ENCODE measurements around the gene RAB11FIP4.

Gene RAB11FIP4

DNA sequence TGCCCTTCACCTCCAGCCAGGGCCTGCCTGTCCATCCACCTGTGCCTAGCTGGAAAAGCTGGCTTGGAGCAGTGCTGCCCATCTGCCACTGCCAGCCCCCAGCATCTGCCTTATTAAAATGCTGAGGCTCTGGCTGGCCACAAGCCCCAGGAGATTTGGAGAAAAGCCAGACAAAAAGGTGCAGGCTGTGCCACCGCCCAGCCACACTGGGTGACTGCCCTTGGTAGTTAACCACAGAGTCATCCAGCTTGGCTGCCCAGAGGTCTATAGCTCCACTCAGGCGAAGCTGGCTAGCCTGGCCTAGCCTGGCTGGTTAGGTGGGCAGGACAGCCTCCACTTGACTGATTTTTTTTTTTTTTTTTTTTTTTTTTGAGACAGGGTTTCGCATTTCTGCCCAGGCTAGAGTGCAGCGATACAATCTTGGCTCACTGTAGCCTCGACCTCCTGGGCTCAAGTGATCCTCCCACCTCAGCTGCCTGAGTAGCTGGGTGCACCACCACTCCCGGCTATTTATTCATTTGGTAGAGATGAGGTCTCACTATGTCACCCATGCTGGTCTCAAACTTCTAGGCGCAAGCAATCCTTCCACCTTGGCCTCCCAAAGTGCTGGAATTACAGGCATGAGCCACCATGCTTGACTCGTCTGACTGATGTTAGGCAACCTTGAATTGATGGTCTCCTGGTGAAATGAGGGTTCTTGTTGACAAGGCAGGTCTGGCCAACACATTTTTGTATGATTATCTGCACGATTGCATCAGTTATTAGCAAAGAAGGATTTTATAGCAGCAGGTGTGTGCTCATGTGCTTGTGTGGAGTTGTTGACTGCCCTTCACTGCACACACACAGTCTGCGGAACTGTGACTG, 103.8 kb downstream of the RAB11FIP4 start:
- DNase-seq, result no peak

DNA sequence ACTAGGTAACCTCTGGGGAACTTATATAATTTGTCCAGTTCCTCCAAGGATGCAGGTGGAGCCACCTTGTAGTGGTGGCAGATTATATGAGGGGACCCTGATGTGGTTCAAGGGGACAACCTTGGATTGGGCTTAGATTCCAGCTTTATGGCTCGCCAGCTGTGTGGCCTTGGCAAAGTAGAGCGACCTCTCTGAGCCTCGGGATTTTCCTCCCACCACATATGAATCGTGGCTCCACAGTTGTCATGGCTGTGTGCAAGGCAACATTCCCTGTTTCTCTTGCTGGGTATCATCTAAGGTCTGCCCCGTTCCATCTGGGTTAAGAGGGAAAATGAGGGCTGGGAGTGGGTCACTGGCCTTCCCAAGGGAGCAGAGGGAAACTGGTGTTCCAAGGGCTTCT, 104.6 kb downstream of the RAB11FIP4 start:
- DNase-seq, result no peak

DNA sequence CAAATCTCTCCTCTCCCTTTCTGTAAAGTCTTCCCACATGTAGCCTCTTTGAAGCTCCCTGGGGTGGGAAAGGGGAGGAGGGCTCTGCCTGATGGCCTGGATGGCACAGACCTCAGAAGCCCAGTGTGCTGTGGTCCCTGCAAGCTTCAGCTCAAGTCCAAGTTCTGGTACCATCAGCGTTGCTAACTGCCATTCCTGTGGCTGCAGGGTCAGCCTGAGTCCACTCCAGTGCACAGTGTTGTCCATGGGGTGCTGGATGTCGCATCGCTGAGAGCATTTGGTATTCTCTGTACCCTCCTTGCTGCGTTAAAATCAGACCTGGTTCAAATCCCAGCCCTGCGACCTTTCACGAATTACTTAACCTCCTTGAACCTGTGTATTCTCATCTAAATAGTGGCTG, 105.1 kb downstream of the RAB11FIP4 start:
- DNase-seq, result no peak

DNA sequence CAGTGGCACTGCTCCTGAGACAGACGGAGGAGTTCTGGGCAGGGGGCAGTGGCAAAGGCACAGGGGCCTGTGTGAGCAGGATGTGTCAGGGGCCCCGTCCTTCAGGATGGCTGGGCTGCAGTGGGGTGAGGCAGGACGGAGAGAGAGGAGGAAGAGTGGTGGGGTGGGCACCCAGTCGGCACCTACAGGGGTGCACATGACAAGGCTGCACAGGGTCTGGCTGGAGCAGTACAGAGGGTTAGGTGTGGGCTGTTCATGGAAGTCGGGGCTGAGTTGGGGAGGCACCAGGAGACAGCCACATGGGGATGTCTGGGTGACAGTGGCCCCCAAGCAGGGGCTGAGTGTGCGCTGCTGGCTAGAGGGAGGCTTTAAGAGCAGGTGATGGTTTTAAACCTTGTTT, 106.0 kb downstream of the RAB11FIP4 start:
- no peak for DNase-seq

GRCh38 chr17:31497994-31498826, 106.7 kb downstream of the RAB11FIP4 start:
- DNase-seq, result no peak

DNA sequence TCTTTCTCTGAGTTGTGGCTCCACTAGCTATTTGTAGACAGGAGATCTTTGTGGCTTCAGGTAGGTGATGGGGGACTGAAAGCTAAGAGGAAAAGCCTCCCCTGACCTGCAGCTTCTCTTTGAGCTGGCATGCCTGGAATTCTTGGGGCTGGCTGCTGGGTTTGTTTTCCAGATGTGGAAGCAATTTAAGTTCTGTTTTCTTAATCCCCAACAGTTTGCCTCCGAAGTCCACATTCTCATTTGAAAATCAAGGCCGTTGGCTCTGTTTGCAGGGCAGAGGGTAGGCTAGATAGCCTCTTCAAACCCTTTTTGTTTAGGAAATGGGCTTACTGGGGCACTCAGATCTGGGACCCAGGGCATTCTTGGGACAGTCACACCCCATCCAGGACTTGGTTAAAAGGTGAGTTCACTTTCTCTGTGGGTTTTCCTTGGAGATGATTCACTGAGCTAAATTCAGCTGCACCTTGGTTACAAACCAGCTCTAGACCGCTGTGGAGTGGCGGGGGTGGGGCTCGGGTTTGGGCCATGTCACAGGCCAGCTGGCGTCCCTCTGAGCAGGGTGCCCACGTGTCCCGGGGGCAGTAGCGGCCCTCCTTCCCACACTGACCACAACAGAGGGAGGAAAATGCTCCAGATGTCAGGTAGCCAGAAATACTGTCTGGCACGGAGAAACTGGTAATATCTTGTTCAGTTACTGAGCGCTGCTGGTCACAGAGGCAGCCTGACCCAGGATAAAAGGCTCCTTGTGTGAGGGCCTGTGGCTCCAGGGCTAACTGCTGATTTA, 108.5 kb downstream of the RAB11FIP4 start:
- peak in 49 of 56 donors; percentile 19 to 87 (median 63) for DNase-seq

GRCh38 chr17:31506517-31506916, 115.0 kb downstream of the RAB11FIP4 start:
- no peak for DNase-seq

DNA sequence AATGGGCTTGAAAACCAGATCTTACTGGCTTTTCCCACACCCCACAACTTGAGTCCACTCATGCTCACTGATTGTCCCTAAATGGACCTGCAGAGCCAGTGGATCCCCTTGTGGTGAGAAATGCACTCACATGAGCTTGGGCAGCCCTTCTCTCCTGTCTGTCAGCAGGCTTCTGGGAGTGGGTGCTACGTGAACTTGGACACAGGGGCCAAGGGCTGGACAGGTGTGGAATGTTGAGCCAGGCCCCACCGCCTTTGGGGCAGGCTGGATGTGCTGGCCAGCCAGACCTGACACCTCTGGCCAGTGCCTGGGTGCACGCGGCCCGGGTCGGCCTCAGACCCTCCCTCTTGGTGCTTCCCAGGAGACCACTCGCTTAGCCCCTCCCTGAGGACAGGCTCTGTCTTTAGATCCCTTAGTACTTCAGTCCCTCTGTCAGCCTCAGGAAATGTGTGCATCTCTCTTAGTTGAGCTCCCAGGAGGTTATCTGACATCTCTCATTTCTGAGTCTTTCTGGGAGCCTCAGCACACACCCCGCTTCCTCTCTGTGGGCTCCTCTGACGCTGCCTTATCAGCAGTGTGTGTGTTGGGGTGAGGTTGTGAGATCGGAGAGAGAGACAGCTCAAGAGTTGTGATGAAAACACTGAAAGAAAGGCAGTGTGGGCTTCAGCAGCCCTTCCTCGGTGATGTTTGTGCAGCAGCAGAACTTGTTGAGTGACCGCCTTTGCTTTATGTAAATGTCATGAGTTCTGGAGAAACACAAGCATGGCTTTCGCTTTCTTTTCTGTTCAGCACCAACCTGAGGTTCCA, 117.0 kb downstream of the RAB11FIP4 start:
- peak in 5 of 56 donors; percentile 11 to 30 (median 14) for DNase-seq

DNA sequence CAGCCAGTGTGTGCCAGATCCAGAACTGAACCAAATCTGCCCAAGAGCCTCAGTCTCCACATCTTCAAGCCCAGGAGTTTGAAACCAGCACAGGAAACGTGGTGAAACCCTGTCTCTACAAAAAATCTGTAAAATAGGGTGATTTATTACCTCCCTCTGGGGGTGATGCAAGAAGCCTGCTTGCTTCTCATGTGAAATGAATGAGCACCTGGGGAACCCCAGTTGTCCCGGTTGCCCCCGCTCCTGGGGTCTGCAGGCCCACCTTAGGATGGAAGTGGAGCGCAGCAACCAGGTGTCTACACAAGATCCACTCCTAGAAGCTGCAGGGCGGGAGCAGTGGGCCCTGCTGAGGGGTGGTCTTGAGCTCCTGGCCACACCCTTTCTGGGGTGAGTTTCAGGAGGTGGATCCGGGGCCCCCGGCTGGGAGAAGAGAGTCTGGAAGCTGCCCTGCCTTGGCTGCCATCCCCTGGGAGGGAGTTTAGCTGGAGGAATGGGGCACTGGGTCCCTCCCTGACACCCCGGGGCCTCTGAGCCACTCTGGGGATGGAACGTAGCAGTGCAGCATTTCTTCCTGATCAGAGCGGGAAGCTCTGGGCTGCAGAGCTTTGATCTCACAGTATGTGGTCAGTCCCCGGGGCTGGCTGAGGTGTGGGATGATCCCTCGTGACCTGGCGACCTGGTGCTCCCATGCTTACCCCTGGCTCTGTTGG, 117.8 kb downstream of the RAB11FIP4 start:
- no peak for DNase-seq

GRCh38 chr17:31509805-31510177, 118.3 kb downstream of the RAB11FIP4 start:
- peak in 7 of 56 donors; percentile 13 to 43 (median 26) for DNase-seq

GRCh38 chr17:31510308-31511194, 119.1 kb downstream of the RAB11FIP4 start:
- DNase-seq, result peak in 33 of 56 donors; percentile 16 to 67 (median 38)

DNA sequence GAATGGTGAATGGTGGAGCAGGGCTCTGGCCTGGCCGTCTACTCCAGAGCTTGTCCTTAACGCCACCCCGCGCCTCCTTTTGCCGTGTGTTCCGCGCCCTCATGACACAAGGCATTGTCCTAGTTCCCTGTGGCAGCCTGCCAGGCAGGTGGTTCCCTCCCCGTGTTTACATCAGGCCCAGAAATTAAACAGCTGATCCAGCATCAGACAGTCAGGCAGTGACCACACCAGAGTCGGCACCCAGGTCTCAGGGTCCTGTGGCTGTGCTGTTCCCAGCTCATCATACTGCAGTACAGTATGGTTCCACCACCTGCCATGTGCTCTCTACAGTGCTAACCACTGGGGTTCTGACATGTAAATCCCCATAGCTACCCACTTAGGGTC, 119.7 kb downstream of the RAB11FIP4 start:
- peak in 16 of 56 donors; percentile 27 to 79 (median 50) for DNase-seq

DNA sequence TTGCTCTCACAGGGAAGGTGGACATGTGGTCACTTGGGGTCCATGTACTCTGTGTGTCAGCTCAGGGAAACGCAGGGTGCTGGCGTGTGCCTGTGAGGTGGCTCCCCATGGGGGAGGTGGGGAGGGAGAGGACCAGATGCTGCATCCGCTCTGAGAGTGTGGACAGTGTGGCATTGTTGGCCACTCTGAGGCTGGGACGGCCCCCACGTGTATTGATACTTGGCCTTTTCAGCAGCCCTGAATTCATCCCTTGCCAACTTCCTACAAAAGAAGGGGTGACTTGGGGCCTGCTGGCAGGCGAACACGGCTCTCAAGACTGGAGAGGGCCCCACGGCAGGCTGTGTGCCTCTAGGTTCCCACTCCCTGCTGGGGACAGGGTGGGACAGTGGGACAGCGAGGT, 120.1 kb downstream of the RAB11FIP4 start:
- peak in 48 of 56 donors; percentile 19 to 84 (median 60) for DNase-seq

DNA sequence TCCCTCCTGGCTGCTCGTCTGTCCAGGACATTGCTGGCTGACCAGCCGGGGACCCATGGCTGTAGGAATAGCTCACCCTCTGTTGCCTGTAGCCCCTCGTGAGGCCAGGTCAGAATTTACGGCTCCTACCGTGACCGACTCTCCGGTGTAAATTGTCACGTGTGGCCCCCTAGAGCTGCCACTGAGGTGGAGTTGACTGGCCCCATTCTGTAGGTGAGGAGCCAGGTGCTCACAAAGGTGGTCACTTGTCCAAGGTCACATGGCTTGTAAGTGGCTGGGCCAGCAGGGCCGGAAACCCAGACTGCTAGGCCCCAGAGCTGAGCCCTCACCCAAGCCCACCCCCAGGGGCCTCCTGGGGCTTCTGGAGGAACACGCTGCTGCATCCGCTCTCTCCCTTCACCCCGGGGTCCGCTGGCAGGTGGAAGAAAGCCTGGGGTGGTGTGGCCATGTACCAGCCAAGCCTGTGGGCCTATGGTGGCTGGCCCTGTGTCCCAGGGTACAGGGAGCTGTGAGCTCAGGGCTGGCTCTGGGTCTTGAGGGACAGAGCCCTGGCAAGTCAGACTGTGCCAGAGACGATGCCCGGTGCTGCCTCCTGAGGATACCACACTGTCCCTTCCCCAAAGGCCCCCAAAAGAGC, 120.7 kb downstream of the RAB11FIP4 start:
- peak in 1 of 56 donors; percentile 24 for DNase-seq

- no peak for DNase-seq
Observed at GRCh38 chr17:31512796-31513195, 121.3 kb downstream of the RAB11FIP4 start.

- DNase-seq, result no peak
Observed at GRCh38 chr17:31513731-31514427, 122.4 kb downstream of the RAB11FIP4 start.

GRCh38 chr17:31515267-31515666, 123.8 kb downstream of the RAB11FIP4 start:
- no peak for DNase-seq

GRCh38 chr17:31517524-31517923, 126.0 kb downstream of the RAB11FIP4 start:
- peak in 8 of 56 donors; percentile 10 to 36 (median 14) for DNase-seq
